Keratinocyte (primary cell): ENCODE data around the gene ELAVL3. TPM values are rescaled to one million over a fixed set of nuclear protein-coding genes. Genes with fewer than 3 reads are reported as not detected.

Experiments
- DNase-seq: peaks from one replicate; pipeline ENCODE4 v3.0.0-alpha.2; 2011; ENCODE audit warnings: low read depth, missing footprints, low spot score
- FAIRE-seq: peaks from 2 replicates; lab custom pipeline; 2011; peaks lifted over from hg19 to GRCh38; lab: Jason Lieb, UNC
- H2AFZ ChIP-seq: 2 replicates; pipeline ENCODE4 v1.6.0; 2012; ENCODE audit warnings: low read length, control low read depth, inconsistent platforms; ENCODE audit not compliant: control insufficient read depth
- H3K27ac ChIP-seq: 2 replicates; pipeline ENCODE4 v1.5.1; 2011; ENCODE audit warnings: low read length; ENCODE audit not compliant: control insufficient read depth, insufficient read depth
- H3K27me3 ChIP-seq: 3 replicates; pipeline ENCODE4 v1.6.0; 2011; ENCODE audit warnings: low read length; ENCODE audit not compliant: control insufficient read depth, insufficient read depth; ENCODE audit errors: extremely low read depth
- H3K36me3 ChIP-seq, 2 experiments: 2 replicates in 1 of 2; 3 replicates in 1 of 2; pipeline ENCODE4 v1.5.1; 2011; ENCODE audit warnings: low read length in 2 of 2, mild to moderate bottlenecking in 1 of 2; ENCODE audit not compliant: control insufficient read depth in 2 of 2, insufficient read depth in 2 of 2; ENCODE audit errors: extremely low read depth in 1 of 2
- H3K4me1 ChIP-seq: 3 replicates; pipeline ENCODE4 v1.5.1; 2011; ENCODE audit warnings: low read length; ENCODE audit not compliant: control insufficient read depth, insufficient read depth; ENCODE audit errors: extremely low read depth
- H3K4me2 ChIP-seq: 3 replicates; pipeline ENCODE4 v1.6.0; 2011; ENCODE audit warnings: low read depth, low read length; ENCODE audit not compliant: control insufficient read depth, insufficient read depth; ENCODE audit errors: extremely low read depth
- H3K4me3 ChIP-seq, 3 experiments: fragments of 200-600 bp in 1 of 3; sonication (generic) in 1 of 3; 2 replicates in 2 of 3; 3 replicates in 1 of 3; pipeline ENCODE4 v1.5.1; 2011 to 2016; ENCODE audit warnings: low read length in 3 of 3, mild to moderate bottlenecking in 3 of 3, control low read depth in 2 of 3, inconsistent platforms in 1 of 3, low read depth in 1 of 3, mixed read lengths in 1 of 3, mixed run types in 1 of 3, moderate library complexity in 1 of 3; ENCODE audit not compliant: control insufficient read depth in 2 of 3, insufficient read depth in 2 of 3; ENCODE audit errors: extremely low read depth in 1 of 3
- H3K79me2 ChIP-seq: 2 replicates; pipeline ENCODE4 v1.6.0; 2012; ENCODE audit warnings: low read length; ENCODE audit not compliant: control insufficient read depth, insufficient read depth
- H3K9ac ChIP-seq: 3 replicates; pipeline ENCODE4 v1.6.0; 2011; ENCODE audit warnings: low read length; ENCODE audit not compliant: control insufficient read depth, insufficient read depth; ENCODE audit errors: extremely low read depth
- H3K9me1 ChIP-seq: 3 replicates; pipeline ENCODE4 v1.6.0; 2011; ENCODE audit warnings: low read length; ENCODE audit not compliant: control insufficient read depth, insufficient read depth; ENCODE audit errors: extremely low read depth
- H3K9me3 ChIP-seq: 2 replicates; pipeline ENCODE4 v1.5.1; 2012; ENCODE audit warnings: low read depth, low read length; ENCODE audit not compliant: control insufficient read depth
- H4K20me1 ChIP-seq: 3 replicates; pipeline ENCODE4 v1.6.0; 2011; ENCODE audit warnings: low read length; ENCODE audit not compliant: control insufficient read depth, insufficient read depth; ENCODE audit errors: extremely low read depth
- EZH2 ChIP-seq: IDR thresholded peaks from one replicate; pipeline ENCODE4 v1.6.1; 2012; ENCODE audit warnings: inconsistent platforms, mild to moderate bottlenecking, low read length, moderate library complexity
- dilution Hi-C: fragments of 300-500 bp; cut with MboI; formaldehyde crosslinking; loops from one replicate; pipeline ENCODE4 v1.7.0; 2020; ENCODE audit warnings: low sequenced_read_pairs; ENCODE audit not compliant: extremely low pct_ligation_motif_present
- polyA plus RNA-seq, 5 experiments: library from polyadenylated mRNA; depleted of rRNA in 3 of 5; stranded (reverse) in 3 of 5; stranded (forward) in 1 of 5; unstranded in 1 of 5; fragments of >200 nt; gene quantifications; 1 replicate in 1 of 5; 2 replicates in 3 of 5; 3 replicates in 1 of 5; pipeline versions ENCODE4 v1.2.1 to v1.2.3, GENCODE V29; 2011 to 2012; ENCODE audit warnings: missing spikeins in 2 of 5, low read depth in 1 of 5, low replicate concordance in 1 of 5
- TF ChIP-seq, protein P1 (sequence below), 3 experiments: IDR thresholded peaks in 1 of 3; conservative IDR thresholded peaks in 1 of 3; optimal IDR thresholded peaks in 1 of 3; 2 replicates in 2 of 3; 3 replicates in 1 of 3; pipeline versions ENCODE3 to v1.5.1; 2011; ENCODE audit warnings: low read length in 3 of 3, mild to moderate bottlenecking in 3 of 3, moderate library complexity in 2 of 3, control low read depth in 1 of 3, inconsistent platforms in 1 of 3; ENCODE audit not compliant: insufficient read depth in 2 of 3; ENCODE audit errors: extremely low read depth in 1 of 3

ELAVL3 gene
- polyA plus RNA-seq, 1 donor (not counting 4 experiments of a cell fraction or from before 2014, with no cell fraction given) = not detected

DNA sequence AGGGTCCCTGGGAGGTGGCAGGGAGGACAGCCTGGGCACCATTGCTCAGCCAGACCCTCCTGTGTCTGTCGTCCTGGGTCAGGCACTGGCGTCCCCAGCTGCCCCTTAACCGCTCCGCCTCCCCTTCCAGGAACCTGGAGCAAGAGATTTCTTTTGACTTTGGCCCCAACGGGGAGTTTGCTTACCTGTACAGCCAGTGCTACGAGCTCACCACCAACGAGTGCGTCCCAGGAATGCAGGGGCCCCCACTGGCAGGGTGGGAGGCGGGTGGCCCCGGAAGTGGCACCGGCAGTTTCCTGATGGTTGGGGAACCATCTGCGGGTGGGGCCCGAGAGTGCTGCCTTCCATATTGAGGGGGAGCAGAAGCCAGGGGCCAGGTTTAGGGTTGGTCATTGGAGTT lies 32.4 kb downstream of the ELAVL3 start:
- Histone ChIP-seq H3K27me3 (no peaks in the 10 kb centered on the region), H3K36me3 (peaks cover 21 to 30% of the 10 kb centered on the region in 2 experiments), H3K4me3 (no peak overlapping the region), H2AFZ (no peak overlapping the region), H3K27ac (no peak overlapping the region), H3K9me3 (no peaks in the 10 kb centered on the region), H4K20me1 (no peaks in the 10 kb centered on the region), H3K9ac (no peak overlapping the region), H3K79me2 (peaks cover 7% of the 10 kb centered on the region), H3K4me2 (no peak overlapping the region), H3K4me1 (peaks cover 11% of the 10 kb centered on the region), H3K9me1 (no peaks in the 10 kb centered on the region)
- no peak for FAIRE-seq
- no peak for DNase-seq
- dilution Hi-C loops = no loop called here
- TF ChIP-seq, protein P1, sequence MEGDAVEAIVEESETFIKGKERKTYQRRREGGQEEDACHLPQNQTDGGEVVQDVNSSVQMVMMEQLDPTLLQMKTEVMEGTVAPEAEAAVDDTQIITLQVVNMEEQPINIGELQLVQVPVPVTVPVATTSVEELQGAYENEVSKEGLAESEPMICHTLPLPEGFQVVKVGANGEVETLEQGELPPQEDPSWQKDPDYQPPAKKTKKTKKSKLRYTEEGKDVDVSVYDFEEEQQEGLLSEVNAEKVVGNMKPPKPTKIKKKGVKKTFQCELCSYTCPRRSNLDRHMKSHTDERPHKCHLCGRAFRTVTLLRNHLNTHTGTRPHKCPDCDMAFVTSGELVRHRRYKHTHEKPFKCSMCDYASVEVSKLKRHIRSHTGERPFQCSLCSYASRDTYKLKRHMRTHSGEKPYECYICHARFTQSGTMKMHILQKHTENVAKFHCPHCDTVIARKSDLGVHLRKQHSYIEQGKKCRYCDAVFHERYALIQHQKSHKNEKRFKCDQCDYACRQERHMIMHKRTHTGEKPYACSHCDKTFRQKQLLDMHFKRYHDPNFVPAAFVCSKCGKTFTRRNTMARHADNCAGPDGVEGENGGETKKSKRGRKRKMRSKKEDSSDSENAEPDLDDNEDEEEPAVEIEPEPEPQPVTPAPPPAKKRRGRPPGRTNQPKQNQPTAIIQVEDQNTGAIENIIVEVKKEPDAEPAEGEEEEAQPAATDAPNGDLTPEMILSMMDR (optimal IDR thresholded peaks at IDR 0.05 in 1 of 3, IDR thresholded peaks at IDR 0.05 in 1 of 3, conservative IDR thresholded peaks at IDR 0.05 in 1 of 3; ENCODE audit: extremely low read depth in 1 of 3, insufficient read depth in 2 of 3, low read length in 3 of 3) = no peak
- TF ChIP-seq EZH2 = no peak

- no peak overlapping the region for H3K4me2 ChIP-seq
- peaks cover 7% of the 10 kb centered on the region for H3K79me2 ChIP-seq
- dilution Hi-C loops = no loop called here
- H2AFZ ChIP-seq = no peak overlapping the region
- no peaks in the 10 kb centered on the region for H4K20me1 ChIP-seq
- peaks cover 11% of the 10 kb centered on the region for H3K4me1 ChIP-seq
- no peak for FAIRE-seq
- no peak overlapping the region for H3K4me3 ChIP-seq
- no peaks in the 10 kb centered on the region for H3K27me3 ChIP-seq
- H3K27ac ChIP-seq = no peak overlapping the region
- no peaks in the 10 kb centered on the region for H3K9me3 ChIP-seq
- peaks cover 21 to 30% of the 10 kb centered on the region in 2 experiments for H3K36me3 ChIP-seq
- DNase-seq = no peak
- no peak overlapping the region for H3K9ac ChIP-seq
- TF ChIP-seq, protein P1 (optimal IDR thresholded peaks at IDR 0.05 in 1 of 3, IDR thresholded peaks at IDR 0.05 in 1 of 3, conservative IDR thresholded peaks at IDR 0.05 in 1 of 3; ENCODE audit: extremely low read depth in 1 of 3, insufficient read depth in 2 of 3, low read length in 3 of 3) = no peak
- TF ChIP-seq EZH2 = no peak
- no peaks in the 10 kb centered on the region for H3K9me1 ChIP-seq
Measured at GRCh38 chr19:11447347-11448262, 33.2 kb downstream of the ELAVL3 start.
